PC-3 (cell line): ENCODE data around the gene VAV3. TPM values are rescaled to one million over a fixed set of nuclear protein-coding genes. Genes with fewer than 3 reads are reported as not detected.

Source experiments
- ATAC-seq: fragments of 200-7000 bp; cut with Tn5 transposase; 2 replicates; pipeline ENCODE4 v1.9.1; 2020; ENCODE audit warnings: mild to moderate bottlenecking, moderate library complexity
- BruUV-seq: library from RNA; stranded (reverse); fragments of 400-500 nt; replicated peaks from 2 replicates; lab custom pipeline; 2021; lab: Mats Ljungman, UMichigan
- CTCF ChIA-PET: fragments of 300-600 bp; sonication (Branson Sonifier 250); formaldehyde crosslinking; loops from one replicate; lab custom pipeline; 2022; ENCODE audit warnings: antibody characterized with exemption; lab: Charles Lee
- POLR2A ChIA-PET: fragments of 300-600 bp; sonication (Branson Sonifier 250); formaldehyde crosslinking; loops from one replicate; lab custom pipeline; 2022; ENCODE audit warnings: antibody characterized with exemption; ENCODE audit not compliant: unreplicated experiment; lab: Charles Lee
- DNase-seq: peaks from one replicate; pipeline ENCODE4 v3.0.0-alpha.2; 2015
- H2AFZ ChIP-seq: fragments of 300-600 bp; sonication (generic); 2 replicates; pipeline ENCODE4 v1.6.0; 2016; ENCODE audit warnings: antibody characterized with exemption, low read length
- H3F3A ChIP-seq: fragments of 300-600 bp; sonication (generic); one replicate; pipeline ENCODE4 v1.6.0; 2017; ENCODE audit warnings: antibody characterized with exemption, low read length, control low read depth, mild to moderate bottlenecking; ENCODE audit not compliant: unreplicated experiment
- H3K27ac ChIP-seq: fragments of 300-600 bp; sonication (generic); 2 replicates; pipeline ENCODE4 v1.5.1; 2016; ENCODE audit warnings: mild to moderate bottlenecking, low read length
- H3K27me3 ChIP-seq: fragments of 300-600 bp; sonication (generic); 2 replicates; pipeline ENCODE4 v1.6.1; 2016; ENCODE audit warnings: low read length, mixed read lengths
- H3K36me3 ChIP-seq: fragments of 300-600 bp; sonication (generic); 2 replicates; pipeline ENCODE4 v1.6.1; 2016; ENCODE audit warnings: low read depth, mixed run types, low read length, mixed read lengths
- H3K4me1 ChIP-seq: fragments of 300-600 bp; sonication (generic); 2 replicates; pipeline ENCODE4 v1.5.1; 2016; ENCODE audit warnings: low read length; ENCODE audit not compliant: insufficient read depth
- H3K4me2 ChIP-seq: fragments of 300-600 bp; sonication (generic); 2 replicates; pipeline ENCODE4 v1.6.0; 2016; ENCODE audit warnings: low read length
- H3K4me3 ChIP-seq: fragments of 300-600 bp; sonication (generic); 2 replicates; pipeline ENCODE4 v1.5.1; 2016; ENCODE audit warnings: mild to moderate bottlenecking, low read length, mixed read lengths
- H3K79me2 ChIP-seq: fragments of 300-600 bp; sonication (generic); 2 replicates; pipeline ENCODE4 v1.6.1; 2017; ENCODE audit warnings: low read length, mixed read lengths
- H3K9ac ChIP-seq: fragments of 300-600 bp; sonication (generic); 2 replicates; pipeline ENCODE4 v1.6.0; 2016; ENCODE audit warnings: mild to moderate bottlenecking, low read length
- H3K9me2 ChIP-seq: fragments of 300-600 bp; sonication (generic); replicated peaks from 2 replicates; pipeline ENCODE4 v1.6.1; 2016; ENCODE audit warnings: mixed run types, low read length, mixed read lengths
- H3K9me3 ChIP-seq: fragments of 300-600 bp; sonication (generic); 2 replicates; pipeline ENCODE4 v1.6.1; 2016; ENCODE audit warnings: low read length, mixed read lengths
- H4K20me1 ChIP-seq: fragments of 300-600 bp; sonication (generic); 2 replicates; pipeline ENCODE4 v1.6.1; 2016; ENCODE audit warnings: low read length, mixed read lengths
- EZH2 ChIP-seq: fragments of 300-600 bp; sonication (generic); IDR thresholded peaks from one replicate; pipeline ENCODE4 v1.6.1; 2017; ENCODE audit warnings: antibody characterized with exemption, mild to moderate bottlenecking, low read length; ENCODE audit not compliant: unreplicated experiment
- EZH2phosphoT487 ChIP-seq: fragments of 300-600 bp; sonication (generic); IDR thresholded peaks from 2 replicates; pipeline ENCODE4 v1.6.1; 2018; ENCODE audit warnings: mild to moderate bottlenecking, antibody characterized with exemption, low read length, borderline replicate concordance
- intact Hi-C: fragments of 100-400 bp; cut with micrococcal nuclease; formaldehyde crosslinking; loops from 2 replicates; pipeline ENCODE4 v1.9.0; 2023
- total RNA-seq: library from RNA; depleted of rRNA; stranded (reverse); fragments of >200 nt; gene quantifications from 2 replicates; pipeline ENCODE4 v1.2.3, GENCODE V29; 2014
- TF ChIP-seq, protein P1 (sequence below): fragments of 300-600 bp; sonication (generic); conservative IDR thresholded peaks from 2 replicates; pipeline ENCODE4 v1.5.1; 2017; ENCODE audit warnings: antibody characterized with exemption, low read depth, mild to moderate bottlenecking, low read length

The VAV3 gene
- total RNA-seq, 1 experiment from 2014 or later = 0.73 TPM

DNA sequence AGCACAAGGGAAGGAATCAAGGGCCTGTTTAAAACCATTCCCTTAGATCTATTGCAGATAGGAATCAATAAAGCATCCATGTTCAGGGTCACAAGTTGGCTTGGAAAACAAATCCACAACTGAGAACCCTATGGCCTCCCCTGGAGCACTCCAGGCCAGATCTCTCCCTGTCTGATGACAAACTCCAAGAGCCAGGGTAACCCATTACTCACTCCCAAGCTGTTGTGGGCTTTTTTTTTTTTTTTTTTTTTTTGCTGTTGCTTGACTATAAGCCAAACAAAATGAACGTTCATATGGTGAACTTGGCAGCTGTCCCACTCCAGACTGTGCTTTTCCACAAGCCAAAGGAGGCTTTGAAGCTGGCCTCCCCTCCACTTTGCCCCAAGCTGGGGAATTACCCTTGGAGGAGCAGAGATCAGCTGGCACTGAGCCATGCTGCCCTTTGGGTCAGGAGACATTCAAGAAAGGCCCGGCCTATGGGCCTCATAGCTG, 35.7 kb upstream of the VAV3 start:
- TF ChIP-seq, protein P1, sequence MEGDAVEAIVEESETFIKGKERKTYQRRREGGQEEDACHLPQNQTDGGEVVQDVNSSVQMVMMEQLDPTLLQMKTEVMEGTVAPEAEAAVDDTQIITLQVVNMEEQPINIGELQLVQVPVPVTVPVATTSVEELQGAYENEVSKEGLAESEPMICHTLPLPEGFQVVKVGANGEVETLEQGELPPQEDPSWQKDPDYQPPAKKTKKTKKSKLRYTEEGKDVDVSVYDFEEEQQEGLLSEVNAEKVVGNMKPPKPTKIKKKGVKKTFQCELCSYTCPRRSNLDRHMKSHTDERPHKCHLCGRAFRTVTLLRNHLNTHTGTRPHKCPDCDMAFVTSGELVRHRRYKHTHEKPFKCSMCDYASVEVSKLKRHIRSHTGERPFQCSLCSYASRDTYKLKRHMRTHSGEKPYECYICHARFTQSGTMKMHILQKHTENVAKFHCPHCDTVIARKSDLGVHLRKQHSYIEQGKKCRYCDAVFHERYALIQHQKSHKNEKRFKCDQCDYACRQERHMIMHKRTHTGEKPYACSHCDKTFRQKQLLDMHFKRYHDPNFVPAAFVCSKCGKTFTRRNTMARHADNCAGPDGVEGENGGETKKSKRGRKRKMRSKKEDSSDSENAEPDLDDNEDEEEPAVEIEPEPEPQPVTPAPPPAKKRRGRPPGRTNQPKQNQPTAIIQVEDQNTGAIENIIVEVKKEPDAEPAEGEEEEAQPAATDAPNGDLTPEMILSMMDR = no peak
- H3K4me1 ChIP-seq = no peaks in the 10 kb centered on the region
- no peaks in the 10 kb centered on the region for H3F3A ChIP-seq
- H2AFZ ChIP-seq = no peak overlapping the region
- no peak overlapping the region for H3K27ac ChIP-seq
- no peaks in the 10 kb centered on the region for H3K36me3 ChIP-seq
- no peaks in the 10 kb centered on the region for H3K9me3 ChIP-seq
- no TSS peak for BruUV-seq
- ChIA-PET POLR2A (no interaction called here), CTCF (no interaction called here)
- H3K9ac ChIP-seq = no peak overlapping the region
- no peaks in the 10 kb centered on the region for H4K20me1 ChIP-seq
- no peaks in the 10 kb centered on the region for H3K79me2 ChIP-seq
- intact Hi-C loops = no loop called here
- no peak overlapping the region for H3K4me2 ChIP-seq
- ATAC-seq (no peak), DNase-seq (peak; percentile 45)
- H3K4me3 ChIP-seq = no peak overlapping the region
- H3K9me2 ChIP-seq = no peaks in the 10 kb centered on the region
- no peaks in the 10 kb centered on the region for H3K27me3 ChIP-seq

DNA sequence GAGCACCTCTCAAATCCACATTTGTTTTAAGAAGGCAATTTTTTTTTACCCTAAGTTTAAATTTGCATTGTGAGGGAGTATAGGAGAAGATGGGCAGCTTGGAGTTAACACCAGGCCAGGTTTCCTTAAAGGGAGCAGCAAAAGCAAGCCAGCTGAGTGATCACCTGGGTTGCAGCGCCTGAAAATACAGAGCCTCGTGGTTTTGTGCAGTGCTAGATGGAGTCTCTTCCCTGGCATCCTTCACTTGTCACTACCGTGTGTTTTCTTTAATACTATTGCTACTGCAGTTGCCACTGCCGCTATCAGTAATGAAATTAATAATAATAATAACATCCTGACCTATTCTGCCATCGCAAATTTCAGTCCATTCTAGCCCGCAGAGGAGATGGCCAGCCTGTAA, 35.2 kb upstream of the VAV3 start:
- Histone ChIP-seq H3K9me3 (no peaks in the 10 kb centered on the region), H3K27me3 (no peaks in the 10 kb centered on the region), H2AFZ (no peak overlapping the region), H3K9me2 (no peaks in the 10 kb centered on the region), H3K4me1 (no peaks in the 10 kb centered on the region), H3K27ac (no peak overlapping the region), H3K4me3 (no peak overlapping the region), H3K9ac (no peak overlapping the region), H3K36me3 (no peaks in the 10 kb centered on the region), H3K79me2 (no peaks in the 10 kb centered on the region), H4K20me1 (no peaks in the 10 kb centered on the region), H3F3A (no peaks in the 10 kb centered on the region), H3K4me2 (no peak overlapping the region)
- ChIA-PET POLR2A (no interaction called here), CTCF (no interaction called here)
- no peak for DNase-seq
- no peak for ATAC-seq
- intact Hi-C loops = no loop called here
- no TSS peak for BruUV-seq
- TF ChIP-seq EZH2phosphoT487 (no peak), EZH2 (no peak)
- TF ChIP-seq, protein P1 = no peak

GRCh38 chr1:107997866-107998265, 32.9 kb upstream of the VAV3 start:
- no peak overlapping the region for H3K4me2 ChIP-seq
- H3K9ac ChIP-seq = no peak overlapping the region
- no peaks in the 10 kb centered on the region for H3K79me2 ChIP-seq
- TF ChIP-seq, protein P1 = no peak
- TF ChIP-seq EZH2 (no peak), EZH2phosphoT487 (no peak)
- ChIA-PET POLR2A (no interaction called here), CTCF (no interaction called here)
- no peak overlapping the region for H2AFZ ChIP-seq
- H3K27ac ChIP-seq = no peak overlapping the region
- no peaks in the 10 kb centered on the region for H3F3A ChIP-seq
- no TSS peak for BruUV-seq
- H3K36me3 ChIP-seq = no peaks in the 10 kb centered on the region
- no peaks in the 10 kb centered on the region for H4K20me1 ChIP-seq
- no peaks in the 10 kb centered on the region for H3K4me1 ChIP-seq
- no peak overlapping the region for H3K4me3 ChIP-seq
- no peaks in the 10 kb centered on the region for H3K9me3 ChIP-seq
- no peak for ATAC-seq
- DNase-seq = no peak
- H3K9me2 ChIP-seq = no peaks in the 10 kb centered on the region
- H3K27me3 ChIP-seq = no peaks in the 10 kb centered on the region
- intact Hi-C loops = no loop called here
